Right lobe of liver (tissue), 6 donors: Measurements from ENCODE around the gene CPLX1. TPM values are rescaled to one million over a fixed set of nuclear protein-coding genes. Genes with fewer than 3 reads are reported as not detected.
"Not testable (repeated sequence)": the region's sequence is repeated elsewhere in the genome, so short reads cannot be mapped to it uniquely, and the experiment has no call there.

ENCODE experiments used
- ATAC-seq, 4 donors: fragments of 200-7000 bp; cut with Tn5 transposase; one replicate each; pipeline ENCODE4 v1.9.1; 2020; ENCODE audit warnings: mild to moderate bottlenecking in 4 of 4, moderate library complexity in 4 of 4
- DNase-seq, 3 donors: peaks; one replicate each; pipeline ENCODE4 v3.0.0-alpha.2; 2020
- H3K27ac ChIP-seq, 3 donors: fragments of 200-600 bp; one replicate each; pipeline ENCODE4 v1.8.0; 2022
- H3K27me3 ChIP-seq, 2 donors: fragments of 200-600 bp; one replicate each; pipeline ENCODE4 v1.8.0; 2022
- H3K36me3 ChIP-seq, 4 donors: fragments of 200-600 bp; sonication (generic) in 1 of 4; one replicate each; pipeline versions ENCODE4 v1.5.1 to v1.8.0; 2017 to 2022; ENCODE audit warnings: control low read depth in 1 of 4
- H3K4me1 ChIP-seq, 4 donors: fragments of 200-600 bp; sonication (generic) in 1 of 4; one replicate each; pipeline versions ENCODE4 v1.5.1 to v1.8.0; 2017 to 2022; ENCODE audit warnings: control low read depth in 1 of 4
- H3K4me3 ChIP-seq, 3 donors: fragments of 200-600 bp; one replicate each; pipeline ENCODE4 v1.8.0; 2022
- H3K9me3 ChIP-seq, 4 donors: fragments of 200-600 bp; sonication (generic) in 1 of 4; one replicate each; pipeline versions ENCODE4 v1.5.1 to v1.8.0; 2017 to 2022; ENCODE audit warnings: control low read depth in 1 of 4
- POLR2A ChIP-seq: fragments of 450-650 bp; IDR thresholded peaks from one replicate; pipeline ENCODE4 v1.6.1; 2017; ENCODE audit warnings: antibody characterized with exemption, mild to moderate bottlenecking
- WGBS: methylation state at CpG from one replicate; pipeline ENCODE4 v1.1.6; 2018; ENCODE audit warnings: low coverage, low lambda C conversion rate; ENCODE audit not compliant: insufficient coverage; ENCODE audit errors: missing lambda C conversion rate; 5-methylcytosine and 5-hydroxymethylcytosine counted together
- intact Hi-C, 2 donors: fragments of 100-400 bp; cut with DNase I; formaldehyde crosslinking; loops; one replicate each; pipeline versions ENCODE4 v1.11.2 to v1.14.1; 2022
- total RNA-seq, 6 experiments: library from RNA; depleted of rRNA in 2 of 6; stranded (reverse); fragments of >200 nt in 2 of 6; fragmentation: NEBNext Ultra II Directional in 3 of 6; extraction: Animal tissue kit (Norgen Biotek cat#: 25700) in 3 of 6; gene quantifications; one replicate each; pipeline versions ENCODE4 v1.1.0 to v1.2.4, GENCODE V29; 2016 to 2023
- TF ChIP-seq, protein P1 (sequence below), 4 donors: fragments of 200-600 bp in 3 of 4; fragments of 450-650 bp in 1 of 4; IDR thresholded peaks; one replicate each; pipeline versions ENCODE4 v1.5.1 to v1.8.0; 2016 to 2022; ENCODE audit warnings: antibody characterized with exemption in 4 of 4, mild to moderate bottlenecking in 2 of 4
- donor health status: DM: no; HTN: yes; CAD: no.
- donor health status: DM: no; HTN: no; CAD: no.
- donor health status: DM: no; HTN: no; CAD: no.
- donor health status: DM: no; HTN: yes; CAD: no.
- donor health status: DM: no; HTN: yes; CAD: no.

CPLX1 gene
- total RNA-seq, 6 experiments from 2014 or later: 0.86 to 3.7 (median 2.4) TPM

DNA sequence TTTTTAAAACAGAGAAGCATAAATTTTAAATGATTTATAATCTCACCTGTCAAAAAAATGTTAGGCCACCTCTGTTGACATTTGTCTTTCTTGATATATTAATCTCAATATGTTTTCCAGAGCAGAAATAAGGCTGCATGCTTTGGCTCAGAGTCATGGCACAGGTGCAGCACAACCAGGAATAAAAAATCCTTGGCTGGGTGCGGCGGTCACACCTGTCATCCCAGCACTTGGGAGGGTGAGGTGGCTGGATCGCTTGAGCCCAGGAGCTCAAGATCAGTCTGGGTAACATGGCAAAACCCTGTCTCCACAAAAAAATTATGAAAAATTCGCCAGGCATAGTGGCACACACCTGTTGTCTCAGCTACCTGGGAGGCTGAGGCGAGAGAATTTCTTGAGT lies 18.1 kb downstream of the CPLX1 start:
- WGBS: 88% methylated on average over 5 of the region's 5 CpGs
- no peak for TF ChIP-seq POLR2A
- TF ChIP-seq, protein P1, sequence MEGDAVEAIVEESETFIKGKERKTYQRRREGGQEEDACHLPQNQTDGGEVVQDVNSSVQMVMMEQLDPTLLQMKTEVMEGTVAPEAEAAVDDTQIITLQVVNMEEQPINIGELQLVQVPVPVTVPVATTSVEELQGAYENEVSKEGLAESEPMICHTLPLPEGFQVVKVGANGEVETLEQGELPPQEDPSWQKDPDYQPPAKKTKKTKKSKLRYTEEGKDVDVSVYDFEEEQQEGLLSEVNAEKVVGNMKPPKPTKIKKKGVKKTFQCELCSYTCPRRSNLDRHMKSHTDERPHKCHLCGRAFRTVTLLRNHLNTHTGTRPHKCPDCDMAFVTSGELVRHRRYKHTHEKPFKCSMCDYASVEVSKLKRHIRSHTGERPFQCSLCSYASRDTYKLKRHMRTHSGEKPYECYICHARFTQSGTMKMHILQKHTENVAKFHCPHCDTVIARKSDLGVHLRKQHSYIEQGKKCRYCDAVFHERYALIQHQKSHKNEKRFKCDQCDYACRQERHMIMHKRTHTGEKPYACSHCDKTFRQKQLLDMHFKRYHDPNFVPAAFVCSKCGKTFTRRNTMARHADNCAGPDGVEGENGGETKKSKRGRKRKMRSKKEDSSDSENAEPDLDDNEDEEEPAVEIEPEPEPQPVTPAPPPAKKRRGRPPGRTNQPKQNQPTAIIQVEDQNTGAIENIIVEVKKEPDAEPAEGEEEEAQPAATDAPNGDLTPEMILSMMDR (IDR thresholded peaks at IDR 0.05): no peak
- intact Hi-C loops: no loop called here
- no peaks in the 10 kb centered on the region for H3K36me3 ChIP-seq
- H3K27ac ChIP-seq: no peak overlapping the region
- H3K27me3 ChIP-seq: no peaks in the 10 kb centered on the region
- H3K4me3 ChIP-seq: no peak overlapping the region
- H3K9me3 ChIP-seq: no peaks in the 10 kb centered on the region
- DNase-seq (peak in 1 of 3 donors; percentile 7), ATAC-seq (no peak)
- H3K4me1 ChIP-seq: no peaks in the 10 kb centered on the region

- not testable (repeated sequence) for H3K36me3 ChIP-seq, DNase-seq, H3K27me3 ChIP-seq
Measured at GRCh38 chr4:806979-807378, 18.9 kb downstream of the CPLX1 start.

DNA sequence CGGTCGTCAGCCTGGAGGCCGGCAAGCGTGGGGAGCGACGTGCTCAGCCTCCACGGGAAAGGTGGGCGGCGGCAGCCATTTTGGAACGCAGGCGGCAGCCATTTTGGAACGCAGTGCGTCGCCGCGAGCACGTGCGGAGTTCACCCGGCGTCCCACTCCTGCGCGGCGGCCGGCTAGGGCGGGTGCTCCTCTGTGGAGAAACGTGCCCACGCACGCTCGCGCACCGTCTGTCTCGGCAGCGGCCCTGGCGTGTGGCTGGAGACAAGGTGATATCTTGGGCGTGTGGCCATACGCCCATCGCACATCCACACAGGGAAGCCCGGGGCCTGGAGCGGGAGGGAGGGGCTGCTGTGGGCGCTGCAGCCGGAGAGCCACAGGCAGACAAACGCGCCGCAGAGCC lies 21.1 kb downstream of the CPLX1 start:
- DNase-seq: peak in 1 of 3 donors; percentile 50
- intact Hi-C loops: no loop called here
- Histone ChIP-seq H3K36me3 (no peaks in the 10 kb centered on the region), H3K27me3 (no peaks in the 10 kb centered on the region), H3K27ac (no peak overlapping the region), H3K9me3 (no peaks in the 10 kb centered on the region), H3K4me3 (no peak overlapping the region), H3K4me1 (no peaks in the 10 kb centered on the region)
- WGBS: 76% methylated on average over 12 of the region's 44 CpGs
- TF ChIP-seq, protein P1 (IDR thresholded peaks at IDR 0.05): no peak
- no peak for TF ChIP-seq POLR2A
- ATAC-seq: no peak

More at GRCh38 chr4:806979-807378, 18.9 kb downstream of the CPLX1 start:
- ATAC-seq, intact Hi-C loops, H3K4me1 ChIP-seq, H3K27ac ChIP-seq, H3K9me3 ChIP-seq, H3K4me3 ChIP-seq: not testable (repeated sequence)
- 86% methylated on average over 4 of the region's 4 CpGs for WGBS

GRCh38 chr4:803884-804283 lies 22.0 kb downstream of the CPLX1 start:
- intact Hi-C loops: no loop called here
- no peak overlapping the region for H3K27ac ChIP-seq
- no peak overlapping the region for H3K4me3 ChIP-seq
- 94% methylated on average over 9 of the region's 13 CpGs for WGBS
- H3K9me3 ChIP-seq: no peaks in the 10 kb centered on the region
- TF ChIP-seq, protein P1 (IDR thresholded peaks at IDR 0.05): no peak
- no peaks in the 10 kb centered on the region for H3K27me3 ChIP-seq
- no peaks in the 10 kb centered on the region for H3K4me1 ChIP-seq
- DNase-seq: peak in 1 of 3 donors; percentile 28
- no peaks in the 10 kb centered on the region for H3K36me3 ChIP-seq
- no peak for ATAC-seq

- intact Hi-C loops: no loop called here
- peaks cover 0 to 7% (median 0%) of the 10 kb centered on the region in 4 donors for H3K4me1 ChIP-seq
- DNase-seq: peak in 1 of 3 donors; percentile 34
- no peaks in the 10 kb centered on the region for H3K9me3 ChIP-seq
- ATAC-seq: no peak
- no peaks in the 10 kb centered on the region for H3K36me3 ChIP-seq
- 91% methylated on average over 10 of the region's 13 CpGs for WGBS
- no peaks in the 10 kb centered on the region for H3K27me3 ChIP-seq
- no peak for TF ChIP-seq POLR2A
- TF ChIP-seq, protein P1 (IDR thresholded peaks at IDR 0.05): no peak
- H3K4me3 ChIP-seq: no peak overlapping the region
- H3K27ac ChIP-seq: no peak overlapping the region
Measured at GRCh38 chr4:801436-802124, 24.3 kb downstream of the CPLX1 start.
